Keratinocyte (primary cell): ENCODE measurements around the gene DCTN3. TPM values are rescaled to one million over a fixed set of nuclear protein-coding genes. Genes with fewer than 3 reads are reported as not detected.

Source experiments
- DNase-seq: peaks from one replicate; pipeline ENCODE4 v3.0.0-alpha.2; 2011; ENCODE audit warnings: low read depth, missing footprints, low spot score
- FAIRE-seq: peaks from 2 replicates; lab custom pipeline; 2011; peaks lifted over from hg19 to GRCh38; lab: Jason Lieb, UNC
- H2AFZ ChIP-seq: 2 replicates; pipeline ENCODE4 v1.6.0; 2012; ENCODE audit warnings: low read length, control low read depth, inconsistent platforms; ENCODE audit not compliant: control insufficient read depth
- H3K27ac ChIP-seq: 2 replicates; pipeline ENCODE4 v1.5.1; 2011; ENCODE audit warnings: low read length; ENCODE audit not compliant: control insufficient read depth, insufficient read depth
- H3K27me3 ChIP-seq: 3 replicates; pipeline ENCODE4 v1.6.0; 2011; ENCODE audit warnings: low read length; ENCODE audit not compliant: control insufficient read depth, insufficient read depth; ENCODE audit errors: extremely low read depth
- H3K36me3 ChIP-seq, 2 experiments: 2 replicates in 1 of 2; 3 replicates in 1 of 2; pipeline ENCODE4 v1.5.1; 2011; ENCODE audit warnings: low read length in 2 of 2, mild to moderate bottlenecking in 1 of 2; ENCODE audit not compliant: control insufficient read depth in 2 of 2, insufficient read depth in 2 of 2; ENCODE audit errors: extremely low read depth in 1 of 2
- H3K4me1 ChIP-seq: 3 replicates; pipeline ENCODE4 v1.5.1; 2011; ENCODE audit warnings: low read length; ENCODE audit not compliant: control insufficient read depth, insufficient read depth; ENCODE audit errors: extremely low read depth
- H3K4me2 ChIP-seq: 3 replicates; pipeline ENCODE4 v1.6.0; 2011; ENCODE audit warnings: low read depth, low read length; ENCODE audit not compliant: control insufficient read depth, insufficient read depth; ENCODE audit errors: extremely low read depth
- H3K4me3 ChIP-seq, 3 experiments: fragments of 200-600 bp in 1 of 3; sonication (generic) in 1 of 3; 2 replicates in 2 of 3; 3 replicates in 1 of 3; pipeline ENCODE4 v1.5.1; 2011 to 2016; ENCODE audit warnings: low read length in 3 of 3, mild to moderate bottlenecking in 3 of 3, control low read depth in 2 of 3, inconsistent platforms in 1 of 3, low read depth in 1 of 3, mixed read lengths in 1 of 3, mixed run types in 1 of 3, moderate library complexity in 1 of 3; ENCODE audit not compliant: control insufficient read depth in 2 of 3, insufficient read depth in 2 of 3; ENCODE audit errors: extremely low read depth in 1 of 3
- H3K79me2 ChIP-seq: 2 replicates; pipeline ENCODE4 v1.6.0; 2012; ENCODE audit warnings: low read length; ENCODE audit not compliant: control insufficient read depth, insufficient read depth
- H3K9ac ChIP-seq: 3 replicates; pipeline ENCODE4 v1.6.0; 2011; ENCODE audit warnings: low read length; ENCODE audit not compliant: control insufficient read depth, insufficient read depth; ENCODE audit errors: extremely low read depth
- H3K9me1 ChIP-seq: 3 replicates; pipeline ENCODE4 v1.6.0; 2011; ENCODE audit warnings: low read length; ENCODE audit not compliant: control insufficient read depth, insufficient read depth; ENCODE audit errors: extremely low read depth
- H3K9me3 ChIP-seq: 2 replicates; pipeline ENCODE4 v1.5.1; 2012; ENCODE audit warnings: low read depth, low read length; ENCODE audit not compliant: control insufficient read depth
- H4K20me1 ChIP-seq: 3 replicates; pipeline ENCODE4 v1.6.0; 2011; ENCODE audit warnings: low read length; ENCODE audit not compliant: control insufficient read depth, insufficient read depth; ENCODE audit errors: extremely low read depth
- CTCF ChIP-seq, 3 experiments: IDR thresholded peaks in 1 of 3; conservative IDR thresholded peaks in 1 of 3; optimal IDR thresholded peaks in 1 of 3; 2 replicates in 2 of 3; 3 replicates in 1 of 3; pipeline versions ENCODE3 to v1.5.1; 2011; ENCODE audit warnings: low read length in 3 of 3, mild to moderate bottlenecking in 3 of 3, moderate library complexity in 2 of 3, control low read depth in 1 of 3, inconsistent platforms in 1 of 3; ENCODE audit not compliant: insufficient read depth in 2 of 3; ENCODE audit errors: extremely low read depth in 1 of 3
- EZH2 ChIP-seq: IDR thresholded peaks from one replicate; pipeline ENCODE4 v1.6.1; 2012; ENCODE audit warnings: inconsistent platforms, mild to moderate bottlenecking, low read length, moderate library complexity
- dilution Hi-C: fragments of 300-500 bp; cut with MboI; formaldehyde crosslinking; loops from one replicate; pipeline ENCODE4 v1.7.0; 2020; ENCODE audit warnings: low sequenced_read_pairs; ENCODE audit not compliant: extremely low pct_ligation_motif_present
- polyA plus RNA-seq, 5 experiments: library from polyadenylated mRNA; depleted of rRNA in 3 of 5; stranded (reverse) in 3 of 5; stranded (forward) in 1 of 5; unstranded in 1 of 5; fragments of >200 nt; gene quantifications; 1 replicate in 1 of 5; 2 replicates in 3 of 5; 3 replicates in 1 of 5; pipeline versions ENCODE4 v1.2.1 to v1.2.3, GENCODE V29; 2011 to 2012; ENCODE audit warnings: missing spikeins in 2 of 5, low read depth in 1 of 5, low replicate concordance in 1 of 5

DCTN3 gene
- polyA plus RNA-seq, 1 donor (not counting 4 experiments of a cell fraction or from before 2014, with no cell fraction given): 106 TPM

- H3K27ac ChIP-seq: no peak within 1 kb of the TSS
- peaks cover 8% of the 10 kb centered on the region for H3K4me1 ChIP-seq
- H3K27me3 ChIP-seq: peaks cover 78% of the 10 kb centered on the region
- no peak for TF ChIP-seq CTCF (optimal IDR thresholded peaks at IDR 0.05 in 1 of 3, IDR thresholded peaks at IDR 0.05 in 1 of 3, conservative IDR thresholded peaks at IDR 0.05 in 1 of 3; ENCODE audit: extremely low read depth in 1 of 3, insufficient read depth in 2 of 3, low read length in 3 of 3)
- peak; percentile 78 for TF ChIP-seq EZH2
- no peak within 1 kb of the TSS for H3K9ac ChIP-seq
- peak within 1 kb of the TSS; percentile 10 to 45 (median 24) for H3K4me3 ChIP-seq
- H3K79me2 ChIP-seq: no peaks in the 10 kb centered on the region
- peaks cover under 1% of the 10 kb centered on the region for H3K9me3 ChIP-seq
- H2AFZ ChIP-seq: no peak within 1 kb of the TSS
- H3K4me2 ChIP-seq: peak within 1 kb of the TSS; percentile 68
- H3K36me3 ChIP-seq: no peaks in the 10 kb centered on the region
- dilution Hi-C loops: no loop called here
- no peaks in the 10 kb centered on the region for H3K9me1 ChIP-seq
- H4K20me1 ChIP-seq: no peaks in the 10 kb centered on the region
- FAIRE-seq (no peak), DNase-seq (no peak)
Observed at GRCh38 chr9:34589636-34590380, 30.5 kb downstream of the DCTN3 start, which contains the start of gene CNTFR. Gene CNTFR, minus strand, starts transcription at chr9:34589724. Its CDS starts 20,743 bp downstream, at chr9:34568981.

DNA sequence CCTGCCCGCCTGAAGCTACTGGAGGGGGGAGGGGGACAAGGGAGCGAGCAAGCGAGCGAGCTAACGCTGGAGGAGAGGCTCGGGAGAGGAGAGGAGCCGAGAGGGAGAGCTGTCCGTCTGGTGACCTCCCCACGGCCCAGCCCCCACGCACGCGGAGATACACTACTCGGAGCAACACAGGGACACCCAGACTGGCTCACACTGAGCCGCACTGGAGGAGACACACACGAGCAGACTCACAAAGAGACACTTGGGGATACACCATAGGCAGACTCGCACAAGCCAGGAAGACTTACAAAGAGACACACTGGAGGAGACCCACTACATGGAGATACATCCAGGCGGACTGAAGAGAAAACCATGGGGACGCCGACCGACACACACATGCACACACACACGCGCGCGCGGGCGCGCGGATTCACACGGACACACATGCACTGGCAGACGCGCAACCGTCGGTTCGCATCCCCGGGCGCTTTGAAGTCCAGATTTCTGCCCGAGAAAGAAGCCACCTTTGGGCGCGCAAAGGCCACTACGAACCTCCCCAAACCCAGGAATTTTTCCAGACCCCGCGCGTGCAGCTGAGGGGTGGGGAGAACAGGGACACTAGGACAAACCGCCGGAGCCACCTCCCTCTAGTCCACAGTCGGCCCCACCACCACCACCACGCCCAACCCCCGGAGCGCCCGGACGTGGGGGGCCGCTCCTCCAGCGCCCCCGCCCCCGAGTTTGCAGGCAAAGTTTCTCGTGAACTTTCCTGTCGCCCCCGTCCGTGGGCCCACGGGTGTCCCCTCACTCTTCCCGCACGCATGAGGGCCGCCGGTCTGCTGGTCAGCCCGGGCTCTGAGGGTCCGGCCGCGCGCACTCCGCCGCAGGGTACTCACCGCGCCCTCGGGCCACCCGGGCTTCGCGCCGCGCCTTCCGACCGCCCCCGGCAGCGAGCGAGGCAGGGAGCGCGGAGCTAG is 31.3 kb downstream of the DCTN3 start:
- Histone ChIP-seq H2AFZ (no peak overlapping the region), H3K4me2 (peak overlapping the region; percentile 68), H3K4me1 (peaks cover 8% of the 10 kb centered on the region), H3K9ac (no peak overlapping the region), H3K9me1 (no peaks in the 10 kb centered on the region), H3K27ac (no peak overlapping the region), H3K79me2 (no peaks in the 10 kb centered on the region), H3K27me3 (peaks cover 85% of the 10 kb centered on the region), H4K20me1 (no peaks in the 10 kb centered on the region), H3K9me3 (peaks cover 3% of the 10 kb centered on the region), H3K36me3 (no peaks in the 10 kb centered on the region), H3K4me3 (peak overlapping the region in 1 of 3 experiments; percentile 15)
- dilution Hi-C loops: no loop called here
- DNase-seq (no peak), FAIRE-seq (no peak)
- TF ChIP-seq EZH2: peak; percentile 94
- TF ChIP-seq CTCF (optimal IDR thresholded peaks at IDR 0.05 in 1 of 3, IDR thresholded peaks at IDR 0.05 in 1 of 3, conservative IDR thresholded peaks at IDR 0.05 in 1 of 3; ENCODE audit: extremely low read depth in 1 of 3, insufficient read depth in 2 of 3, low read length in 3 of 3): no peak
